Fibroblast of skin of left quadriceps (primary cell): ENCODE data around the gene ABCD2.
"Not testable (repeated sequence)": the region's sequence is repeated elsewhere in the genome, so short reads cannot be mapped to it uniquely, and the experiment has no call there.

Source experiments
- DNase-seq, 2 experiments: peaks; one replicate each; pipeline ENCODE4 v3.0.0-alpha.2; 2013; ENCODE audit warnings: low read depth in 2 of 2

Gene ABCD2

GRCh38 chr12:39619660-39620433 is at the start of gene ABCD2:
Gene ABCD2 (minus strand): TSS chr12:39619803. CDS start chr12:39619615, 188 bp downstream.
- DNase-seq, result peak; percentile 67 to 72

GRCh38 chr12:39660101-39660500 is 40.5 kb upstream of the ABCD2 start:
- DNase-seq, result no peak

DNA sequence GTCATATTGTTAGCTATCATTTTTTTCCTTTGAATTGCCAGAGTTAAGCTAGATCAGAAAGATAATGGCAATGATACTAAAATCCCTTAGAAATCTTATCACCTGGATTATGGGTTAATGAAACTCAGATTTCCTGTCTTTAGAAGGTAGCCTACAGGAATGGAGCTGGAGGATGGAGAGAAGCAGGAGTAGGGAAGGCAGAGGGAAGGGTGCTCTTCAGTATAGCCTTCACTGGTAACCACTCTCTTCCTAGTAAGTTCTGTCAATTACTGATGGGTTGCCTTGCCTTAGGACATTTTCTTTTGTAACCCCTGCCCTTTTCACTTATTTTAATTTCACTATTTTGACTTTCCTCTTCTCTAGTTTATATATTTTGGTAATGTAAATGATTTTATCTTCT is 27.8 kb upstream of the ABCD2 start:
- DNase-seq, result no peak

DNA sequence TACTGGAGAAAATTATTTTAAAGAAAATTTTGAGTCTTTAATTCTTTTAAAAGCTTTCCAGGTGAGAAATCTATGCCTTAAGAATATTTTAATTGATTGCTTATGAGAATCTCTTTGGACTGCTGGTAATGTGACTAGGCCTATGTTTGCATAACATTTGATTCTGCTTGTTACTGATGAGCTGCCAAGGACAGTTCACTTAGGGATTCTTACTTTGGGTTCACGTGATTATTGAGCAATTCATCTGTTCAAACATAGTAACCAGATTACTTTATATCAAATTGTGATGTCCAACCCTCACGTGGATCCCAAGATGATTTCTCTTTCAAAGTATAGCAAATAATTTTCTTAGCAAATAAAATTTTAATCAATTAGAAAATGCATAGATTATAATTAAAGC is 27.4 kb upstream of the ABCD2 start:
- no peak for DNase-seq

GRCh38 chr12:39643052-39643451 is 23.4 kb upstream of the ABCD2 start:
- DNase-seq, result no peak

- DNase-seq, result no peak
Measured at GRCh38 chr12:39638840-39639239, 19.2 kb upstream of the ABCD2 start.

GRCh38 chr12:39638178-39638577 is 18.6 kb upstream of the ABCD2 start:
- DNase-seq, result no peak

- DNase-seq, result no peak
Measured at GRCh38 chr12:39632670-39633069, 13.1 kb upstream of the ABCD2 start.

DNA sequence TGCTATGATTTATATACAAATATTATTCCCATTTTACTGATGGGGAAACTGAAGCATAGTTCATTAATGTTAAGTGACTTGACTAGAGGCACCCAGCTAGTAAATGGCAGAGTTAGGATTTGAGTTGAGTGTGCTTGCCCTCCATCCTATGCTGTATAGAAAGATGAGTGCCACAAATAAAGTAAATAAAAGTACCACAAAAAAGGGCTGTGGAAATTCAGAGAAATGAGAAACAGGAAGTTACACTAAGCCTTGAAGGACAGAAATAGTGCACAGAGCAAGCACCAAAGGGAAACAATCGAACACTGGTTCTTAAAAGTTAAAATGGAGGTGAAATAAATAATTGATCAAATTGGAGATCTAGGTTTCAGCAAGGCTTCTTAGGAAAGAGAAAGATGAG is 9.2 kb upstream of the ABCD2 start:
- no peak for DNase-seq

DNA sequence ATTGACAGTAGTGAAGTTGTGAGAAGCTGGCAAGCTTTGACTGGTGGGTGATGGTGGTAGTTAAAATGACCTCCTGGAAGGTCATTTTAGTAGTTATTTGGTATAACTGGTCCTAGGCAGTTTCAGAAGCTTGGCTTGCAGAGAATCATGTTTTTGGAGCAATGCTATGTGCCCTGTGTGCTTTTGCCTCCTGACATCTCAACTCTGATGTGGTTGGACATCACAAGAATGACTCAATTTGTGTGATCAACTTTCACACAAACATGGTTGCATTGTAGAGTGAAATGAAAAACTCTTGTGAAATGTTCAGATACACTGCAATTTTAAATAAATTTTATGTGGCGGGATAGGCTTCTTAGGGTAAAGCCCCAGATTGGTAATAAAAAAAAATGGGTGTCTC is 8.3 kb upstream of the ABCD2 start:
- DNase-seq, result no peak

DNA sequence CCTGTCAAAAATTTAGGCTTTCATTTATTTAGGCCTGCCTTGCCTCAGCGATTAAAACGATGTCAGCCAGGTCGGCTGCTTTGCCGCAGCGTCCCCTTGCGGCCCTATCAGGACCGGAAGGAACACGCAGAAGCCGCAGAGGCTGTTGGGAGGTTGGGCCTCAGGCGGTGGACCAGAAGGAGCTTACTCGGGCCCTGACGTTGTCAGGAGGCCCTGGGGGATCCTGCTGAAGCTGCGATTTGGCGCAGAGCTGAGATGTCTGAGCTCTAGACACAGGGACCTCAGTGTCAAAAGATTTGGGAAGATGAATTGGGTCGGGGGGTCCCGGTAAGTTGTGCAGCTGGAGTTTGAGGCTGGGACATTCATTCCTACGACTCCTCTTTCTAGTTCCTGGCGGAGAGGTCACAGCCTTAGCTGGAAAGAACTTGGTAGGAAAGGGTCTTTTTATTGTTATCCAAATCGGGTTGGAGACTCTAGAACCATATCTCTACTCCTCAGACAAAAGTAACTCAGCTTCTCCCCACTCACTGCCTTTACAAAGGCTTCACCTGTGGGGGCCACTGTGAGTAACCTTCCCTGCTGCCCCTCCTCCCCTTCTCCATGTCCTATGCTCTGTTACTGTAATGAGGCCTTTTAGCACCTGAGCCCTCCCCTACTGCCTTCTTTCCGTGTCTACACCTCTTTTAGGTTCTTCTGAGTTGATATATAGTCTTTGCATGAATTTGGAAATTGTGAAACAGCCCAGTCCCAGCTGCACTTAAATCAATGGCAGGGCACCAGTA is 6.6 kb upstream of the ABCD2 start:
- DNase-seq, result no peak

- no peak for DNase-seq
Measured at GRCh38 chr12:39623919-39624318, 4.3 kb upstream of the ABCD2 start.

- not testable (repeated sequence) for DNase-seq
Measured at GRCh38 chr12:39623160-39623559, 3.6 kb upstream of the ABCD2 start.

DNA sequence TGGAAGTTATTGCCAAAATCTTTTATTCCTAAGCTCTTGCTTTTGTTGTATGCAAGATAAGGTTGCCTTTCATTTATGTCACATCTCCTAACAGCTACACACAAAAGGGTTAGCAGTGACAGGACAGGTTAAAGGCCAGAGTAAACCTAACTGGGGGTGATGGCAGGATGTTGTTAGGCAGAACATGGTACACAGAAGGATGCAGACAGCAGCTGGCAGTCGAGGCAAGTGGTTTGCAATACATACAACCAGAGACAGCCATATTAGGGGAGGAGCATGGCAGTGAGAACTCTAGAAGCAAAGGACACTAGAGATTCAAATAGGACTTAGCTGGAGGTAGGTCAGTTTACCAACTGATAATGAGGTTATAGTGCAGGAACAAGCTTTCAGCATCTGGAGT is 2.7 kb upstream of the ABCD2 start:
- DNase-seq, result no peak

- DNase-seq, result no peak
Measured at GRCh38 chr12:39621670-39622069, 2.1 kb upstream of the ABCD2 start.

- no peak for DNase-seq
Measured at GRCh38 chr12:39620659-39621658, 1.4 kb upstream of the ABCD2 start.

DNA sequence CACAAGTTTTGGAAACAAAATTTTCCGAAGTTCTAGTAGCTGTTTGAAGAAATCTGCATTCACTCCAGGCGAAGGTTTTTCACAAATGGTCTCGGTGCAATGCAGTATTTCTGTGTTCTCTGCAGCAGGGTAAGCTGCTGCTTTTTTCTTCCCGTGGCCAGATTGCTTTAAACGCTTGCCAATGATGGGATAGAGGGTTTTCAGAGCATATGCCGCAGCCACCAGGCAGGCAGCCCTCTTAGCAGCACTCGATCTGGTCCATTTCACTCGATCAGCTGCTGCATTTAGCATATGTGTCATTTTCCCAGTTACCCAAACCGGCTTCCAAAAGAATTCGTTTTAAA is 315 bp downstream of the ABCD2 start:
- no peak for DNase-seq

GRCh38 chr12:39618701-39619100 is 902 bp downstream of the ABCD2 start:
- no peak for DNase-seq

GRCh38 chr12:39617887-39618286 is 1.7 kb downstream of the ABCD2 start:
- no peak for DNase-seq

DNA sequence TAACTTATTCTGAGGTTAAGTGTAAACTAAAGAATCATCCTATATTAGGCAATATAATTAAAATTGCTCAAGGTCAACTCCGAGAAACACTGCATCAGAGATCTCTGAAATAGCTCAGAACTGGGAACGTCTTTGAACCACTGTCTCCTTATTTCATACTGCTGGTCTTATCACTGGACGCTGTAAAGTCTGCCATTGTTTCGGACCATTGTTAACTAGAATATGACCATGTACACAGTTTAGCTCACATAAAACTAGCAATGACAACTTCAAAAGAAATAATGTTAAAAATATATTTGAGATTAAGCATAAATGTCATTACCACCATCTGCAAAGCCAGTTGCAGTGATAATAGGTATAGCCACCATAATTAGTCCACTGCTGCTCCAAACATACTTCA is 2.9 kb downstream of the ABCD2 start:
- no peak for DNase-seq

DNA sequence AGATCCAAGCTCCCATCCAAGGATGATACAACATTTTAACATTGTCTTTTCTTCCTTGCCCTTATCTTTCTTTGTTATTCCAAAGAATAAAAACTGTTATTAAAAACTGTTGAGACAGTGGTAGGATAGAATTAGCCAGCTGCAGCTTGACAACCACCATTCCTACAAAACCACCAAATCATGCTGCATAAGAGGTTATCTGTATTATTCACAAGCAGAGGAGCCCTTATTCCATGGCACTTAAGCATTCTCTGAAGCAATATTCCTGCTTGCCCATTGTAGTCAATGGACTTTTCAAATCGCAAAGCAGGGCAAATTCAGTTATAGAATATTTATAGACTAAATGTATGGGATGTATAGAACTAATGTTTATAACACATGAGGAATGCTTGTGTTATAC is 3.4 kb downstream of the ABCD2 start:
- DNase-seq, result no peak

DNA sequence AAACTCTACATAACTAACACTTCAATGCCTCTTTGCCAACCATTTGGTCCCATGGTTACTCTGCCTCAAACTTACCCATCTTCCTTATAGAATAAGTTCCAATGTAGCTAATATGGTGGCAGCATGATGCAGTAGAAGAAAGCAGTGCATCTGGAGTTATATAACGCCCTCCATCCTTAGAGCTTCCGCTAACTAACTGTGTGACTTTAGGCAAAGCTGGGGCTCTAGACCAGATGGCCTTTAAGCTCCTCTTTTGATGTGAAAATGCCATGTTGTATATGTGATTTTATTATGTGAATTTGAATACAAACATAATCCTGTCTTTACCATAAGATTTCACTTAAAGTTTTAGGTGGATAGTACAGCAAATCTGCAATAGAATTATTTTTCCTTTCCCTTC is 6.1 kb downstream of the ABCD2 start:
- no peak for DNase-seq
